Fibroblast of skin of scalp (primary cell): Measurements from ENCODE around the gene ITPR2.
"Not testable (repeated sequence)": the region's sequence is repeated elsewhere in the genome, so short reads cannot be mapped to it uniquely, and the experiment has no call there.

Source experiments
- DNase-seq: peaks from one replicate; pipeline ENCODE4 v3.0.0-alpha.2; 2013

The ITPR2 gene

GRCh38 chr12:26556916-26557315, 276.1 kb downstream of the ITPR2 start:
- no peak for DNase-seq

DNA sequence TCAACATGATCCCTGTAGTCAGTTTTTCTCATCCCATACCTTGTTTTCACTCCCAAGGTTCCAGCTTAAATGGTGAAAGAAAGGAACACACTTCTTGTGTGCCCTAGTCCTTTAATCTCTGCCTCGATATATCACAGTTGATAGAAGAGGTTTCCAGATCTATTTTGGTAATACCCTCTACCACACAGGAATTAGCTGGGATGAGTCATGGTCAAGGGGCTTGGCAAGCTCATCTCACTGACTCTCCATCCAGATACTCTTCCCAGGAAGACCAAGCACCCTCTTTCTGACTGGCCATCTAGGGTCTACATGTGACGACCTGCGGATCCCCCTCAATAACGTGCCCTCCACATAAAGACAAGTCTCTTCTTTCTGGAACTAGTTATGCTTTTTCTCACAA, 277.9 kb downstream of the ITPR2 start:
- DNase-seq: peak; percentile 4

DNA sequence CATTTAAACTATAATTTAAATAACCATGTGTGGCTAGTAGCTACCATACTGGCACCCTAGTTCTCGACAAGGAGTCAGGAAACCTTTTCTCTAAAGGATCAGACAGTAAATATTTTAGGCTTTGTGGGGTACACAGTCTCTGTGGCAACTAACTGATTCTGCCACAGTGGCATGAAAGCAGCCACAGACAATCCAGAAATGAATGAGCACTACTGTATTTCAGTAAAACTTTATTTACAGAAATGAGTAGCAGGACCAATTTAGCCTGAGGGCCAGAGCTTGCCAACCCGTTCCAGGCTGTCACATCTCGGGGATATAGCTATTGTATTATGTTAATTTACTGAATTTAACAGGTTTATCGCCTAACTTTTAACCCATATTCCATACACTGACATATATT, 278.7 kb downstream of the ITPR2 start:
- no peak for DNase-seq

- DNase-seq: no peak
Measured at GRCh38 chr12:26551385-26551784, 281.6 kb downstream of the ITPR2 start.

- no peak for DNase-seq
Measured at GRCh38 chr12:26548227-26548626, 284.8 kb downstream of the ITPR2 start.

GRCh38 chr12:26546535-26547314, 286.3 kb downstream of the ITPR2 start:
- no peak for DNase-seq

GRCh38 chr12:26539131-26539530, 293.9 kb downstream of the ITPR2 start:
- DNase-seq: no peak

GRCh38 chr12:26537651-26538050, 295.3 kb downstream of the ITPR2 start:
- no peak for DNase-seq

DNA sequence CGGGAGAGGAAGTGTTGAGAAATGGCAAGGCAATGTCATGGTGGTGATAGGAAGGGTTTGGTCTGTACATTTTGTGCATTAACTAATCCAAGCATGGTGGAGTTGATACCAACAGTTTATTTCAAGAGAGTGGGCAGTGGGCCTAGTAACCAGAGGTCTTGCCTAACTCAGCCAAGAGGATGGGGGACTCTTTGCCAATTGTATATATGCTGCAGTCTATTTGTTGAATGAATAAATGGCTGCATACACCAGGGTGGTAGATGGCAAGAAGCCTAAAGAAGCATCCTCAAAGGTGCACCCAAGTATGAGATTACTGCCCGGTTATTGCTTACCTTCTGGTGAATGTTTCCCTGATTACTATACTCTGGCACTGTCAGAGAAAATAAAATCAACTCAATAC, 295.9 kb downstream of the ITPR2 start:
- no peak for DNase-seq

GRCh38 chr12:26535826-26536225, 297.2 kb downstream of the ITPR2 start:
- no peak for DNase-seq

GRCh38 chr12:26534071-26534470, 298.9 kb downstream of the ITPR2 start:
- peak; percentile 1 for DNase-seq

DNA sequence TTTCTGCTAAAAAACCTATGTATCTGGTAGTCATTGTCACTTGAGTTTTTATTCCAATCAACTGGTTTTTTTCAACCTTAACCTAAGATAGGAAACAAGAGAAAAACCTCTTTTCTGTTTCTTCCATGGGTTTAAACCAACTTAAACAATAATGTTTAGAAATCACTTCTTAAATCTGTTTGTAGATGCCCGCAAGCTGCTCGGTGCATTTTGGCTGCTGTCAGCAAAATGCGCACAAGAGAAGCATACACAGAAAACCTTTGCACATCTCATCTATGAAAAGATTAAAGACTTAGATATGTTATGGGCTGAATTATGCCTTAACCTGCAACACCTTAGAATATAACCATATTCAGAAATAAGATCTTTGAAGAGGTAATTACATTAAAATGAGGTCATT, 299.8 kb downstream of the ITPR2 start:
- no peak for DNase-seq

DNA sequence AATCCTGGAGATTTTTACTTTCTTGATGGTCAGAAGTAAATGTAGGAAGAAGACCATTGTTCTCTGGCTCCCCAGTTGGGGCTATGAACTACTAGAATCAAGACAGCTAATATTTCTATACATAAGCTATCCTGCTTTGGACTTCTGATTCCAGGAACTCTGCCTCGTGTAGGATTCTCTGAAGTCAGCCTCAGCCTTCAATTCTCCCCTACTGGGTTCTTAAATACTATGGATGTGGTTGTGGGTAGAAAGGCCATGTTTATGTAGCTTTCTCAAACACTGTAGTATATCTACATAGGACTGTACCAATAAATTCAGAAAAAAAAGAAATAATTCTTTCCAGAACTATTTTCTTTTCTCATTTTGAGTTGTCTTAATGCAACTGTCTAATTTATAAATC, 302.5 kb downstream of the ITPR2 start:
- no peak for DNase-seq

- DNase-seq: no peak
Measured at GRCh38 chr12:26528943-26529342, 304.1 kb downstream of the ITPR2 start.

DNA sequence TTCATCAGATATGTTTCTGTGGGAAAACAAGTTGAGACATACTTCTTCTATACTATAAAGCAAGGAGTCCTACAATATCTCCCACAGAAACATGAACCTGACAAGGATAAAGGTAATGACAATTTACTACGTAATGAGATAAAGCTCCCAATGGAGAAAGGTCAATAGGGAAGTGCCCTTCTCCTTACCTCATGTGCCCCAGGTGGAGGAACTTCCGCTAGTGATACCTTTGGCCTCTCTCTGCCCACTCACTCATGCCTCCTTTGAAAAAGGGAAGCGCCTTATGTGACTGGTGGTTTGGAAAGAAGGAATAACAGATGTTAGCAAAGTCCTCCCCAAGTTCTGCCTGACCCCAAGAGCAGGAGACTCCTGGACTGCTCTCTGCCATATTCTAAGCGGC, 305.3 kb downstream of the ITPR2 start:
- DNase-seq: no peak

DNA sequence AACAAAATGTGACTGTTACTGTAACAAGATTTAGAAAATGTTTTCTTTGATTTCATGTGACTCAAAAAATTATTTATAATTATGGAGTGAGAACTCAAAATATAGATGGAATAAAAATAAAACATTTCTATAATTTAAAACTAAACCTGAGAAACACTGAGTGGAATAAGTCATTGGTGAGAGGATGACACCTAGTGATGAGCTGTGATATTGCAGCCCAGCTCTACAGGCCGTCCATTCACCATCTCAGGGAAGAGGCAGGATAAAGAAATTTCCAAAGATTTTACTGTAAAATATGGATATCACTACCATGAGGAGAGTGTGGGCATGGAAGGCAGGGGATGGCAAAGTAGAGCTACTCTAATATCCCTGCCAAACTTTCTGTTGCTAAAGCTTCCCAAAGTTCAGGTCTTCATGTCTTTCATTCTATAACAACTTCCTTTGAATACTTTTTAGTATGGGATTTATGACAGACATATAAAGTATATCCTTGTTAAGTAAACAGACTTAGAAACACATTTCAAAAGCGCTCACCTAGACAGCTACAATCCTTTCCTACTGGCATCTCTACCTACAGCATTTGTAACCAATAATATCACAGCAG, 308.0 kb downstream of the ITPR2 start:
- peak; percentile 6 for DNase-seq

GRCh38 chr12:26523708-26524150, 309.3 kb downstream of the ITPR2 start:
- peak; percentile 77 for DNase-seq

- no peak for DNase-seq
Measured at GRCh38 chr12:26520869-26521268, 312.1 kb downstream of the ITPR2 start.

GRCh38 chr12:26520109-26520508, 312.9 kb downstream of the ITPR2 start:
- no peak for DNase-seq

DNA sequence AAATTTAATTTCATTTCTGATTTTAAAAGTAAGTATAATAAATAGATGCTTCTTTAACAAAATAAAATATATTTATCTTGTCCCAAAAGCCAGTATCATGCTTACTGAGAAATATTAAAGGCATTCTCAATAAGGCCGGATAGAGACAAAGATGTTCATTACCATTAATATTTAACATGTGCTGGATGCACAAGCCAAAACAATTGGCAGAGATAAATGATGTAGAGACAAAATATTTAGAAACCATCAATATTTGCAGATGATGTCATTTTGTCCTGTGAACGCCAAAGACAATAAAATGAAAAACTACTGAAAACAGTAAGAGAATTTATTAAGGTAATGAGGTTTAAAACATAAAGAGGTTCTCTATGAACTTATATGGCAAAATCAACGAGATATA, 313.5 kb downstream of the ITPR2 start:
- no peak for DNase-seq

- DNase-seq: not testable (repeated sequence)
Measured at GRCh38 chr12:26517320-26517719, 315.7 kb downstream of the ITPR2 start.

DNA sequence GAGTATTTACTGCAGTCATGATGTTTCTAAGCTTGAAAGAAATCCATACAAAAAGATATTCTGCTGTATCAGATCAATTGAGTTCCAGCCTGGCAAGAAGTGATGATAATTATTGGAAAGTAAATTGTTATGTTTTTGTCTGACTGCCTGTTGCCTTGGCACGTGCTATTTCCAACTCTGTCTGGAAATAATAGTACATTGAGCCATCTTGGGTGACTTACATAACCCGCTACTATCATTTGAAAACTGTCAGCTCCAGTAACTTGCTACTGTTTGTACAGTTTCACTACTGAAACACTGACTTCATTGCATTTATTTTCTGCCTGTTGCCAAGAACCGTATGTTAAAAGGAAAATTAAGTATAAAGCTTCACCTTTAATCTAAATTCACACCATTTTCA, 318.6 kb downstream of the ITPR2 start:
- DNase-seq: no peak

- DNase-seq: no peak
Measured at GRCh38 chr12:26513363-26514043, 319.5 kb downstream of the ITPR2 start.

DNA sequence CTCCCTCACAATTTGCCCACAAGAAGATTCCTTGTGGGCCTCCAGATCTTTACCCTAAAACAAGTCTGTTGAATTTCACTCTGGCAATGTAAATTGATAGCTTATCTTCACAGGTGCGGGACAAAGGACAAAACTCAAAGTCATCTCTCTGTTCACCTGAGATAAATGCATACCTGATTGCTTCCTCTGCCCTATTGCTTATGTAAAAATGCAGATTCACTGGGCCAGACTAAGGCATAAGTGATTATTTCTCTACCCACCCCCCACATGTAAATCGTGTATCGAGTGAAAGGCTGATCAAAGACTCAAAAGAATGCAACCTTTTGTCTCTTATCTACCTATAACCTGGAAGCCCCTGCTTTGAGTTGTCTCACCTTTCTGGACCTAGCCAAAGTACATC, 320.8 kb downstream of the ITPR2 start:
- no peak for DNase-seq
